ENCODE results near the gene TAF12. TPM values are rescaled to one million over a fixed set of nuclear protein-coding genes. Genes with fewer than 3 reads are reported as not detected.
"Not testable (repeated sequence)": the region's sequence is repeated elsewhere in the genome, so short reads cannot be mapped to it uniquely, and the experiment has no call there.

TAF12 gene, protein sequence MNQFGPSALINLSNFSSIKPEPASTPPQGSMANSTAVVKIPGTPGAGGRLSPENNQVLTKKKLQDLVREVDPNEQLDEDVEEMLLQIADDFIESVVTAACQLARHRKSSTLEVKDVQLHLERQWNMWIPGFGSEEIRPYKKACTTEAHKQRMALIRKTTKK
- total RNA-seq: 10 to 100 TPM; 17.0 to 28.7 (median 18.9) TPM
- polyA plus RNA-seq: 10 to 100 TPM; 18.6 to 27.8 (median 21.7) TPM
- long read RNA-seq, donor 1, transcript TAF12-202 (6 exons, 1,334 nt): major isoform, 13 of 13 reads
- long read RNA-seq, donor 1, partial matches to known transcripts: 0 of 13 reads
- long read RNA-seq, donor 1, other reads (novel, unspliced or antisense): 0 of 13 reads
- long read RNA-seq, donor 2, transcript TAF12-202 (6 exons, 1,334 nt): major isoform, 13 of 13 reads
- long read RNA-seq, donor 2, partial matches to known transcripts: 0 of 13 reads
- long read RNA-seq, donor 2, other reads (novel, unspliced or antisense): 0 of 13 reads

DNA sequence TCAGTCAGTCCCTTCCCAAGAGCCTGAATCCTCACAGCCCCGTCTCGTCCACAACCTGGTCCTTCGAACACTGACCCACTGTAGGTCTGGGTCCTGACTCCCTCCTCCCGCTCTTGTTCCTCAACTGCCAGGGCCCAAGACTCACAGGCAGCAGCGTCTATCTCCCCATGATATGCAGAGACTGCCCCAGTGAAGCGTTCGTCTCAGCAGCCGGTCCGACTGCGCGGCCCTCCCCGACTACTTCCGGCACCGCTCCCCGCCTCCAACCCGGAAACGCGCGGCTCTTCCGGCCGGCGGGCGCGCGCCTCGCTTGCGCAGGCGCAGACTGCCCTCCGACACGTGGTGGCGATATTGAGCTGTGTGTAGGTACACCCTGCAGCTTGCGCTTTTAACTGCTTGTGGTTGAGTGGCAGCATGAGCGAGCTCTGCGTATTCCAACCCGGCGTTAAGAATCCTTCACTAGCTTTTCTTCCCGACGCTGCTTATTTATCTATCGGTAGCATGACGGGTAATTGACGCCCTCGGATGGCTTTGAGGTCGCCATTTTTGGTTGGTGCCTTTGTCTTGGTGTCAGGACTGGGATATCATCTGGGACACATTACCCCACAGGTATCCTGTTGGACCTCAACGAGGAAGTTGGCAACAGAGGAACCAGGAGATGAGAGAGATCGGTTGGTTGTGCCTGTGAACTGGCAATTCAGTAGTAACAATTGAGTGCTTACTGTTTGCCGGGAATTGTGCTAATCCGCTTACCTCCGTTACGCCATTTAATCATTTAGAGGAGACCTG is at the start of gene TAF12:
TAF12 (minus strand) TSS at position 221 of the 789 bp plus-strand sequence. CDS start 20,986 bp downstream, outside the sequence.
- 0 to 2% (median 0%) methylated on average over 21 to 49 of the region's 49 CpGs for WGBS, 5 donors
- H3K4me1 ChIP-seq: peaks cover 18 to 70% (median 44%) of the 10 kb centered on the region in 6 donors
- H3K36me3 ChIP-seq: no peaks in the 10 kb centered on the region
- no peaks in the 10 kb centered on the region for H3K27me3 ChIP-seq (replicated peaks in 1 of 7)
- intact Hi-C loops (cut with DNase I; ENCODE audit: low total_unique reads): loop anchor here (2.0 kb wide), 1 partner anchor 94 kb away; the partner anchor contains the start of gene YTHDF2
- DNase-seq: peak; percentile 97
- H3K4me3 ChIP-seq: peak within 1 kb of the TSS; percentile 55 to 83 (median 69)
- peak within 1 kb of the TSS; percentile 86 to 96 (median 93) for H3K27ac ChIP-seq
- TF ChIP-seq POLR2AphosphoS5 (IDR thresholded peaks at IDR 0.05) (peak; percentile 97 to 99 (median 99)), CTCF (IDR thresholded peaks at IDR 0.05 in 8 of 11, conservative IDR thresholded peaks at IDR 0.05 in 3 of 11) (peak in 9 of 11 experiments; percentile 24 to 68 (median 53)), POLR2A (IDR thresholded peaks at IDR 0.05) (peak; percentile 67 to 91 (median 90))
- no peaks in the 10 kb centered on the region for H3K9me3 ChIP-seq

- DNase-seq; intact Hi-C loops (cut with DNase I; ENCODE audit: low total_unique reads); H3K4me1 ChIP-seq; H3K9me3 ChIP-seq; H3K27me3 ChIP-seq (replicated peaks in 1 of 7); H3K27ac ChIP-seq; H3K4me3 ChIP-seq: not testable (repeated sequence)
- 88 to 100% (median 92%) methylated on average over 1 of the region's 1 CpG for WGBS, 5 donors
- H3K36me3 ChIP-seq: peaks cover 0 to 95% (median 61%) of the 10 kb centered on the region in 6 donors
Observed at GRCh38 chr1:28691627-28692026, 48.8 kb upstream of the TAF12 start.

DNA sequence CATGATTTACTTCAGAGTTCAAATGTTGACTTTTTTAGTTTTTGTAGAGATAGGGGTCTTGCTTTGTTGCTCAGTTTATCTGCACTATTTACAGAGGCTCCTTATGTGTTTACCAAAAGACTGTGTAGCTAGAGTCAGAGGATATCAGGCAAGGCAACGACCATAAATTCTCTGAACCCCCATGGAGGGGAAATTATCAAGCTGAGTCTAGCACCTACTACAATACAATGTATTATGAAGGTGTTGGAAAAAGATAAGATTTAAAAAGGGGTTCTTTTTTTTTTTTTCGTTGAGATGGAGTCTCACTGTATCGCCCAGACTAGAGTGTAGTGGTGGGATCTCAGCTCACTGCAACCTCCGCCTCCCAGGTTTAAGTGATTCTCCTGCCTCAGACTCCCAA is 42.1 kb upstream of the TAF12 start:
- no peak for DNase-seq
- Histone ChIP-seq H3K36me3 (peaks cover 0 to 95% (median 41%) of the 10 kb centered on the region in 6 donors), H3K4me3 (no peak overlapping the region), H3K27ac (no peak overlapping the region), H3K4me1 (no peaks in the 10 kb centered on the region), H3K27me3 (replicated peaks in 1 of 7) (no peaks in the 10 kb centered on the region), H3K9me3 (no peaks in the 10 kb centered on the region)
- no peak for TF ChIP-seq POLR2A (IDR thresholded peaks at IDR 0.05)
- no peak for TF ChIP-seq POLR2AphosphoS5 (IDR thresholded peaks at IDR 0.05)
- TF ChIP-seq CTCF (IDR thresholded peaks at IDR 0.05 in 8 of 11, conservative IDR thresholded peaks at IDR 0.05 in 3 of 11): no peak
- 88 to 94% (median 91%) methylated on average over 4 of the region's 4 CpGs for WGBS, 5 donors
- intact Hi-C loops (cut with DNase I; ENCODE audit: low total_unique reads): no loop called here

DNA sequence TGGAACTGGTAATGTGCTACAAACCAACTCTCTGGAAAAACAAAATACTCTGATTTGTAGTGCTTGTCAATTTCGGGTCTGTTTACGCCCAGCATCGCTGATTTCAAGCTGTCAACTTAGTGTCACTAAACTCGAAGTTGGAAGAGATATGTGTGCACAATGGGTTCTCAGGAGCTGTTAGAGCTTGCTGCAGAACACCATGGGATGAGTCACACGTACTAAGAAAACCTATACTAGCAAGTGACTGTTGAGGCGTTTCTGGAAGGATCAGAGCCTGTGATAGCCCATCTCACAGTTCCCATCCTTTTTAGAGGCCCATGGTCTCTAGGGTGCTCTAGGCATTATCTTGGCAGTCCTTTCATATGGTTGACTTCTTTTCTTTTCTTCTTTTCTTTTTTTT is 40.0 kb upstream of the TAF12 start:
- intact Hi-C loops (cut with DNase I; ENCODE audit: low total_unique reads): no loop called here
- Histone ChIP-seq H3K9me3 (no peaks in the 10 kb centered on the region), H3K4me1 (no peaks in the 10 kb centered on the region), H3K4me3 (no peak overlapping the region), H3K36me3 (peaks cover 0 to 74% (median 39%) of the 10 kb centered on the region in 6 donors), H3K27ac (no peak overlapping the region), H3K27me3 (replicated peaks in 1 of 7) (no peaks in the 10 kb centered on the region)
- TF ChIP-seq POLR2AphosphoS5 (IDR thresholded peaks at IDR 0.05): no peak
- no peak for TF ChIP-seq POLR2A (IDR thresholded peaks at IDR 0.05)
- no peak for TF ChIP-seq CTCF (IDR thresholded peaks at IDR 0.05 in 8 of 11, conservative IDR thresholded peaks at IDR 0.05 in 3 of 11)
- 83 to 97% (median 94%) methylated on average over 6 of the region's 6 CpGs for WGBS, 5 donors
- no peak for DNase-seq

All from spleen (tissue), 13 donors.